H9 (cell line): Measurements from ENCODE around the gene FRMD4B. TPM values are rescaled to one million over a fixed set of nuclear protein-coding genes. Genes with fewer than 3 reads are reported as not detected.

ENCODE experiments used
- DNase-seq: peaks from one replicate; pipeline ENCODE4 v3.0.0-alpha.2; 2017
- H2AFZ ChIP-seq: one replicate; pipeline ENCODE4 v1.6.1; 2013; ENCODE audit warnings: mild to moderate bottlenecking, low read length, control low read depth, moderate library complexity
- H2AK5ac ChIP-seq: 2 replicates; pipeline ENCODE4 v1.6.1; 2013; ENCODE audit warnings: low read length, control low read depth, mixed read lengths; ENCODE audit not compliant: insufficient read length
- H2BK120ac ChIP-seq: one replicate; pipeline ENCODE4 v1.6.1; 2013; ENCODE audit warnings: low read depth, mild to moderate bottlenecking, low read length, control low read depth, inconsistent platforms; ENCODE audit not compliant: poor library complexity, severe bottlenecking
- H2BK12ac ChIP-seq: 2 replicates; pipeline ENCODE4 v1.6.1; 2013; ENCODE audit warnings: low read length, control low read depth, mixed read lengths, low read depth; ENCODE audit not compliant: insufficient read length
- H2BK15ac ChIP-seq: 2 replicates; pipeline ENCODE4 v1.6.1; 2013; ENCODE audit warnings: low read depth, low read length, control low read depth
- H2BK20ac ChIP-seq: one replicate; pipeline ENCODE4 v1.6.1; 2013; ENCODE audit warnings: low read depth, mild to moderate bottlenecking, low read length, control low read depth, inconsistent platforms; ENCODE audit not compliant: poor library complexity, severe bottlenecking
- H2BK5ac ChIP-seq: 2 replicates; pipeline ENCODE4 v1.6.1; 2013; ENCODE audit warnings: low read length, control low read depth, mixed read lengths; ENCODE audit not compliant: insufficient read length
- H3K14ac ChIP-seq: 2 replicates; pipeline ENCODE4 v1.6.1; 2013; ENCODE audit warnings: low read length, control low read depth; ENCODE audit not compliant: insufficient read depth
- H3K18ac ChIP-seq: 2 replicates; pipeline ENCODE4 v1.6.1; 2013; ENCODE audit warnings: low read depth, mild to moderate bottlenecking, mixed read lengths, low read length, control low read depth; ENCODE audit not compliant: insufficient read length
- H3K23ac ChIP-seq: 2 replicates; pipeline ENCODE4 v1.6.1; 2013; ENCODE audit warnings: low read length, control low read depth, mixed read lengths, low read depth; ENCODE audit not compliant: insufficient read length
- H3K23me2 ChIP-seq: 2 replicates; pipeline ENCODE4 v1.6.1; 2013; ENCODE audit warnings: low read depth, mild to moderate bottlenecking, mixed read lengths, low read length, control low read depth; ENCODE audit not compliant: insufficient read length, poor library complexity, severe bottlenecking
- H3K27ac ChIP-seq: 2 replicates; pipeline ENCODE4 v1.5.1; 2013; ENCODE audit warnings: low read length, control low read depth, mixed read lengths, low read depth; ENCODE audit not compliant: insufficient read length
- H3K27me3 ChIP-seq: 2 replicates; pipeline ENCODE4 v1.6.1; 2013; ENCODE audit warnings: low read length, control low read depth, inconsistent platforms; ENCODE audit not compliant: insufficient read depth
- H3K4ac ChIP-seq: 2 replicates; pipeline ENCODE4 v1.6.1; 2013; ENCODE audit warnings: low read depth, mild to moderate bottlenecking, control low read depth, inconsistent platforms, low read length, moderate library complexity
- H3K4me1 ChIP-seq: 2 replicates; pipeline ENCODE4 v1.6.1; 2013; ENCODE audit warnings: low read length, control low read depth, inconsistent platforms; ENCODE audit not compliant: insufficient read depth
- H3K4me2 ChIP-seq: 2 replicates; pipeline ENCODE4 v1.6.1; 2013; ENCODE audit warnings: low read length, control low read depth, mixed read lengths; ENCODE audit not compliant: insufficient read length, insufficient read depth
- H3K56ac ChIP-seq: 2 replicates; pipeline ENCODE4 v1.6.1; 2013; ENCODE audit warnings: low read depth, mild to moderate bottlenecking, mixed read lengths, low read length, control low read depth; ENCODE audit not compliant: insufficient read length
- H3K79me1 ChIP-seq: 2 replicates; pipeline ENCODE4 v1.6.1; 2013; ENCODE audit warnings: low read depth, mild to moderate bottlenecking, moderate library complexity, low read length, control low read depth, inconsistent platforms; ENCODE audit not compliant: insufficient read depth, poor library complexity, severe bottlenecking
- H3K79me2 ChIP-seq: 2 replicates; pipeline ENCODE4 v1.6.1; 2013; ENCODE audit warnings: low read length, control low read depth, inconsistent platforms; ENCODE audit not compliant: insufficient read depth
- H3K9ac ChIP-seq: 2 replicates; pipeline ENCODE4 v1.6.1; 2013; ENCODE audit warnings: low read length, control low read depth, mixed read lengths; ENCODE audit not compliant: insufficient read length; ENCODE audit errors: extremely low read depth
- H3K9me3 ChIP-seq: one replicate; pipeline ENCODE4 v1.6.1; 2013; ENCODE audit warnings: low read depth, low read length, inconsistent platforms; ENCODE audit not compliant: control insufficient read depth
- H3T11ph ChIP-seq: one replicate; pipeline ENCODE4 v1.6.1; 2013; ENCODE audit warnings: mild to moderate bottlenecking, low read length, control low read depth, inconsistent platforms
- H4K20me1 ChIP-seq: one replicate; pipeline ENCODE4 v1.6.1; 2013; ENCODE audit not compliant: control insufficient read depth, insufficient read length, insufficient read depth
- H4K5ac ChIP-seq: 2 replicates; pipeline ENCODE4 v1.6.1; 2013; ENCODE audit warnings: low read depth, mild to moderate bottlenecking, mixed read lengths, low read length, control low read depth; ENCODE audit not compliant: insufficient read length
- H4K8ac ChIP-seq: replicated peaks from 2 replicates; pipeline ENCODE4 v1.6.1; 2013; ENCODE audit warnings: low read length, control low read depth, mixed read lengths, low read depth; ENCODE audit not compliant: insufficient read length
- H4K91ac ChIP-seq: 2 replicates; pipeline ENCODE4 v1.6.1; 2013; ENCODE audit warnings: low read depth, mild to moderate bottlenecking, moderate library complexity, mixed read lengths, low read length, control low read depth; ENCODE audit not compliant: insufficient read length
- H3K27ac Mint-ChIP-seq, 3 experiments: 2 replicates in 2 of 3; 3 replicates in 1 of 3; pipeline ENCODE4 v1.8.0; 2020 to 2021; ENCODE audit warnings: mixed read lengths in 3 of 3, mild to moderate bottlenecking in 1 of 3, moderate library complexity in 1 of 3
- H3K27me3 Mint-ChIP-seq: 2 replicates; pipeline ENCODE4 v1.8.0; 2021; ENCODE audit warnings: low read depth, mild to moderate bottlenecking, moderate library complexity, mixed read lengths
- H3K36me3 Mint-ChIP-seq, 3 experiments: 2 replicates in 2 of 3; 3 replicates in 1 of 3; pipeline ENCODE4 v1.8.0; 2020 to 2021; ENCODE audit warnings: low read depth in 3 of 3, mixed read lengths in 3 of 3; ENCODE audit not compliant: insufficient read depth in 1 of 3
- H3K4me1 Mint-ChIP-seq, 2 experiments: 2 replicates each; pipeline ENCODE4 v1.8.0; 2020; ENCODE audit warnings: mixed read lengths in 2 of 2
- H3K4me3 Mint-ChIP-seq, 2 experiments: 2 replicates in 1 of 2; 3 replicates in 1 of 2; pipeline ENCODE4 v1.8.0; 2020 to 2021; ENCODE audit warnings: mild to moderate bottlenecking in 2 of 2, mixed read lengths in 2 of 2, moderate library complexity in 1 of 2
- H3K9me3 Mint-ChIP-seq, 2 experiments: 2 replicates in 1 of 2; 3 replicates in 1 of 2; pipeline ENCODE4 v1.8.0; 2020; ENCODE audit warnings: mild to moderate bottlenecking in 2 of 2, mixed read lengths in 2 of 2, moderate library complexity in 1 of 2
- CTCF ChIP-seq: fragments of 200-600 bp; sonication (generic); conservative IDR thresholded peaks from 3 replicates; pipeline ENCODE4 v1.8.0; 2021; ENCODE audit warnings: antibody characterized with exemption, mild to moderate bottlenecking
- WGBS: extraction: QIAGEN DNeasy Blood & Tissue Kit; methylation state at CpG from one replicate; pipeline ENCODE4 v1.1.7; 2013; ENCODE audit warnings: missing lambda C conversion rate, low lambda C conversion rate, mixed read lengths; ENCODE audit not compliant: insufficient read length; ENCODE audit errors: extremely low coverage; 5-methylcytosine and 5-hydroxymethylcytosine counted together
- total RNA-seq: library from RNA; stranded (reverse); gene quantifications from 2 replicates; pipeline ENCODE4 v1.2.1, GENCODE V29; 2021

The FRMD4B gene
- total RNA-seq, 1 experiment from 2014 or later: 3.4 TPM

- Histone ChIP-seq H3K9me3 (no peaks in the 10 kb centered on the region), H2BK20ac (no peak overlapping the region), H3K79me1 (no peaks in the 10 kb centered on the region), H3K18ac (no peak overlapping the region), H3K14ac (no peak overlapping the region), H3K27ac (no peak overlapping the region), H2BK15ac (no peak overlapping the region), H3K23ac (no peak overlapping the region), H4K20me1 (no peaks in the 10 kb centered on the region), H4K5ac (no peak overlapping the region), H3K4me2 (no peak overlapping the region), H3K9ac (no peak overlapping the region), H3K79me2 (no peaks in the 10 kb centered on the region), H2AFZ (no peak overlapping the region), H4K8ac (no peak overlapping the region), H3T11ph (no peak overlapping the region), H2BK5ac (no peak overlapping the region), H3K56ac (no peak overlapping the region), H2BK120ac (no peak overlapping the region), H3K23me2 (no peaks in the 10 kb centered on the region), H2AK5ac (no peak overlapping the region), H3K4me1 (peaks cover 5% of the 10 kb centered on the region; the same call in 1 of the 2 replicates), H4K91ac (no peak overlapping the region), H3K4ac (no peak overlapping the region), H2BK12ac (no peak overlapping the region), H3K27me3 (no peaks in the 10 kb centered on the region)
- no peak for TF ChIP-seq CTCF
- WGBS: no CpG with 5 or more reads among the region's 3 CpGs
- no peaks in the 10 kb centered on the region for H3K9me3 Mint-ChIP-seq
- no peaks in the 10 kb centered on the region for H3K27me3 Mint-ChIP-seq
- no peak overlapping the region for H3K4me3 Mint-ChIP-seq
- peaks cover 18 to 22% of the 10 kb centered on the region in 2 experiments for H3K4me1 Mint-ChIP-seq
- H3K27ac Mint-ChIP-seq: no peak overlapping the region
- no peaks in the 10 kb centered on the region for H3K36me3 Mint-ChIP-seq
- no peak for DNase-seq
Observed at GRCh38 chr3:69411346-69411745, 25.5 kb upstream of the FRMD4B start.
